Body of pancreas (tissue), 4 donors: Measurements from ENCODE around the gene GNAT3.

Experiments
- POLR2A ChIP-seq, 3 donors: fragments of 450-650 bp; IDR thresholded peaks; one replicate each; pipeline ENCODE4 v1.6.1; 2016; ENCODE audit warnings: antibody characterized with exemption in 3 of 3, mild to moderate bottlenecking in 2 of 3
- TF ChIP-seq, protein P1 (sequence below), 7 experiments: fragments of 450-650 bp in 4 of 7; fragments of 200-600 bp in 3 of 7; sonication (generic) in 3 of 7; IDR thresholded peaks; one replicate each; pipeline ENCODE4 v1.5.1; 2016 to 2019; ENCODE audit warnings: antibody characterized with exemption in 7 of 7

DNA sequence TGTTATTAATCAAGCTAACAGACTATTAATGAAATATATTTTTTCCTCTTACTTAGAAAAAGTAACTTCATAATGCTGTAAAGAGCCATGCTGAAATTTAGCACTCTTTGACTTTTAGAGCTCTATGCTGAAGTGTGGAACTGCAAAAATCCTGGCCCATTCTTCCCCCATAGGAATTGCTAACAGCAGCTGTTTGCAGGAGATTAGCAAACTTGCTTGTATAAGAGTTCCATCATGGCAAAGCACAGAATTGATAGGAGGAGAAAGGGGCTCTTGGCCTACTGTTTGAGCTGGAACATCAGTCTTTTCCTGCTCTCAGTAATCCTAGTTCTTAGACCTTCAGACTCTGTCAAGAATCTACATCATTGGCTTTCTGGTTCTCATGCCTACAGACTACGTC is 18.3 kb upstream of the GNAT3 start:
- no peak for TF ChIP-seq POLR2A (IDR thresholded peaks at IDR 0.05)
- TF ChIP-seq, protein P1, sequence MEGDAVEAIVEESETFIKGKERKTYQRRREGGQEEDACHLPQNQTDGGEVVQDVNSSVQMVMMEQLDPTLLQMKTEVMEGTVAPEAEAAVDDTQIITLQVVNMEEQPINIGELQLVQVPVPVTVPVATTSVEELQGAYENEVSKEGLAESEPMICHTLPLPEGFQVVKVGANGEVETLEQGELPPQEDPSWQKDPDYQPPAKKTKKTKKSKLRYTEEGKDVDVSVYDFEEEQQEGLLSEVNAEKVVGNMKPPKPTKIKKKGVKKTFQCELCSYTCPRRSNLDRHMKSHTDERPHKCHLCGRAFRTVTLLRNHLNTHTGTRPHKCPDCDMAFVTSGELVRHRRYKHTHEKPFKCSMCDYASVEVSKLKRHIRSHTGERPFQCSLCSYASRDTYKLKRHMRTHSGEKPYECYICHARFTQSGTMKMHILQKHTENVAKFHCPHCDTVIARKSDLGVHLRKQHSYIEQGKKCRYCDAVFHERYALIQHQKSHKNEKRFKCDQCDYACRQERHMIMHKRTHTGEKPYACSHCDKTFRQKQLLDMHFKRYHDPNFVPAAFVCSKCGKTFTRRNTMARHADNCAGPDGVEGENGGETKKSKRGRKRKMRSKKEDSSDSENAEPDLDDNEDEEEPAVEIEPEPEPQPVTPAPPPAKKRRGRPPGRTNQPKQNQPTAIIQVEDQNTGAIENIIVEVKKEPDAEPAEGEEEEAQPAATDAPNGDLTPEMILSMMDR (IDR thresholded peaks at IDR 0.05) = no peak
